Activated naive CD4-positive, alpha-beta T cell treated with anti-CD3 and anti-CD28 coated beads for 36 hours (primary cell): ENCODE data around the gene GALNT10. TPM values are rescaled to one million over a fixed set of nuclear protein-coding genes. Genes with fewer than 3 reads are reported as not detected.
A peak's percentile ranks its signal among the peaks of the same experiment; 100 is the strongest.

ENCODE experiments used
- CTCF ChIA-PET: fragments of 350-600 bp; sonication (Branson Sonifier 250); formaldehyde crosslinking; loops from one replicate; lab custom pipeline; 2021; ENCODE audit warnings: antibody characterized with exemption; lab: Charles Lee
- DNase-seq: peaks from one replicate; pipeline ENCODE4 v3.0.0-alpha.2; 2020
- H3K27ac Mint-ChIP-seq: one replicate; pipeline ENCODE4 v1.8.0; 2021; ENCODE audit warnings: mild to moderate bottlenecking, mixed read lengths
- H3K27me3 Mint-ChIP-seq: one replicate; pipeline ENCODE4 v1.8.0; 2021; ENCODE audit warnings: low read depth, mixed read lengths
- H3K36me3 Mint-ChIP-seq: one replicate; pipeline ENCODE4 v1.8.0; 2021; ENCODE audit warnings: low read depth, mixed read lengths
- H3K4me1 Mint-ChIP-seq: one replicate; pipeline ENCODE4 v1.8.0; 2021; ENCODE audit warnings: low read depth, mixed read lengths
- H3K4me3 Mint-ChIP-seq: one replicate; pipeline ENCODE4 v1.8.0; 2021; ENCODE audit warnings: mild to moderate bottlenecking, moderate library complexity, mixed read lengths
- H3K9me3 Mint-ChIP-seq: one replicate; pipeline ENCODE4 v1.8.0; 2021; ENCODE audit warnings: mixed read lengths
- intact Hi-C: fragments of 100-400 bp; cut with micrococcal nuclease; formaldehyde crosslinking; loops from one replicate; pipeline ENCODE4 v1.15.1; 2023
- total RNA-seq, 2 experiments: library from RNA; stranded (reverse); gene quantifications; one replicate each; pipeline ENCODE4 v1.2.3, GENCODE V29; 2021

Gene GALNT10
- total RNA-seq, 2 experiments from 2014 or later, result 41.2 to 42.8 TPM

- no peak for DNase-seq
- H3K4me3 Mint-ChIP-seq, result peak overlapping the region; percentile 58
- peaks cover 69% of the 10 kb centered on the region for H3K4me1 Mint-ChIP-seq
- CTCF ChIA-PET, result interaction anchor here (1.1 to 3.4 kb wide), 4 partner anchors 9 to 206 kb away, joined by 3 to 12 read pairs (median 8); partner anchors contain the start of gene GALNT10
- H3K27ac Mint-ChIP-seq, result peak overlapping the region; percentile 86
- H3K27me3 Mint-ChIP-seq, result no peaks in the 10 kb centered on the region
- H3K36me3 Mint-ChIP-seq, result peaks cover 29% of the 10 kb centered on the region
- intact Hi-C loops, result loop anchor here (1.0 to 2.0 kb wide), 6 partner anchors 8 to 246 kb away; partner anchors contain the start of genes GALNT10 and SAP30L
- no peaks in the 10 kb centered on the region for H3K9me3 Mint-ChIP-seq
Observed at GRCh38 chr5:154198611-154199230, 8.2 kb downstream of the GALNT10 start.

GRCh38 chr5:154199263-154199662 is 8.7 kb downstream of the GALNT10 start:
- Mint-ChIP-seq H3K27me3 (no peaks in the 10 kb centered on the region), H3K36me3 (peaks cover 31% of the 10 kb centered on the region), H3K27ac (peak overlapping the region; percentile 86), H3K4me3 (no peak overlapping the region), H3K4me1 (peaks cover 71% of the 10 kb centered on the region), H3K9me3 (no peaks in the 10 kb centered on the region)
- intact Hi-C loops, result loop anchor here (2.0 kb wide), 1 partner anchor 246 kb away; the partner anchor contains the start of gene SAP30L
- CTCF ChIA-PET, result interaction anchor here (2.0 to 3.4 kb wide), 3 partner anchors 9 to 205 kb away, joined by 7 to 12 read pairs (median 9); partner anchors contain the start of gene GALNT10
- no peak for DNase-seq

GRCh38 chr5:154199671-154200220 is 9.2 kb downstream of the GALNT10 start:
- intact Hi-C loops, result loop anchor here (2.0 to 5.0 kb wide), 2 partner anchors 245 to 558 kb away; partner anchors contain the start of genes LARP1 and SAP30L
- H3K9me3 Mint-ChIP-seq, result no peaks in the 10 kb centered on the region
- no peak for DNase-seq
- peaks cover 73% of the 10 kb centered on the region for H3K4me1 Mint-ChIP-seq
- no peak overlapping the region for H3K4me3 Mint-ChIP-seq
- CTCF ChIA-PET, result interaction anchor here (2.0 to 3.4 kb wide), 3 partner anchors 10 to 205 kb away, joined by 7 to 12 read pairs (median 9); partner anchors contain the start of gene GALNT10
- H3K27me3 Mint-ChIP-seq, result no peaks in the 10 kb centered on the region
- H3K27ac Mint-ChIP-seq, result no peak overlapping the region
- peaks cover 34% of the 10 kb centered on the region for H3K36me3 Mint-ChIP-seq

GRCh38 chr5:154200221-154200620 is 9.7 kb downstream of the GALNT10 start:
- H3K27me3 Mint-ChIP-seq, result no peaks in the 10 kb centered on the region
- peaks cover 73% of the 10 kb centered on the region for H3K4me1 Mint-ChIP-seq
- intact Hi-C loops, result loop anchor here (5.0 kb wide), 1 partner anchor 557 kb away; the partner anchor contains the start of gene LARP1
- no peak overlapping the region for H3K27ac Mint-ChIP-seq
- CTCF ChIA-PET, result interaction anchor here (0.7 to 2.3 kb wide), 3 partner anchors 10 to 204 kb away, joined by 3 to 9 read pairs (median 7); partner anchors contain the start of gene GALNT10
- no peak for DNase-seq
- H3K9me3 Mint-ChIP-seq, result no peaks in the 10 kb centered on the region
- H3K4me3 Mint-ChIP-seq, result no peak overlapping the region
- peaks cover 37% of the 10 kb centered on the region for H3K36me3 Mint-ChIP-seq

- Mint-ChIP-seq H3K9me3 (no peaks in the 10 kb centered on the region), H3K4me3 (no peak overlapping the region), H3K36me3 (peaks cover 28% of the 10 kb centered on the region), H3K4me1 (peaks cover 72% of the 10 kb centered on the region), H3K27me3 (no peaks in the 10 kb centered on the region), H3K27ac (no peak overlapping the region)
- intact Hi-C loops, result loop anchor here (5.0 kb wide), 1 partner anchor 556 kb away; the partner anchor contains the start of gene LARP1
- DNase-seq, result no peak
- CTCF ChIA-PET, result interaction anchor here (0.7 to 2.3 kb wide), 4 partner anchors 9 to 204 kb away, joined by 3 to 9 read pairs (median 4); partner anchors contain the start of gene GALNT10
Observed at GRCh38 chr5:154201108-154201769, 10.7 kb downstream of the GALNT10 start.

- DNase-seq, result peak; percentile 86
- Mint-ChIP-seq H3K27ac (peak overlapping the region; percentile 92), H3K27me3 (no peaks in the 10 kb centered on the region), H3K4me3 (peak overlapping the region; percentile 69), H3K9me3 (no peaks in the 10 kb centered on the region), H3K36me3 (peaks cover 29% of the 10 kb centered on the region), H3K4me1 (peaks cover 58% of the 10 kb centered on the region)
- intact Hi-C loops, result loop anchor here (1.0 to 5.0 kb wide), 4 partner anchors 12 to 555 kb away; partner anchors contain the start of genes GALNT10 and LARP1
- CTCF ChIA-PET, result interaction anchor here (0.9 to 1.7 kb wide), 5 partner anchors 13 to 203 kb away, joined by 3 to 5 read pairs (median 3); partner anchors contain the start of gene GALNT10
Observed at GRCh38 chr5:154202379-154203260, 12.1 kb downstream of the GALNT10 start.

GRCh38 chr5:154203798-154204578 is 13.5 kb downstream of the GALNT10 start:
- intact Hi-C loops, result loop anchor here (2.0 to 5.0 kb wide), 2 partner anchors 33 to 553 kb away; partner anchors contain the start of gene LARP1
- CTCF ChIA-PET, result interaction anchor here (0.9 kb wide), 1 partner anchor 11 kb away, joined by 4 read pairs; no protein-coding TSS in a partner anchor
- Mint-ChIP-seq H3K4me3 (no peak overlapping the region), H3K27ac (no peak overlapping the region), H3K9me3 (no peaks in the 10 kb centered on the region), H3K27me3 (no peaks in the 10 kb centered on the region), H3K36me3 (peaks cover 32% of the 10 kb centered on the region), H3K4me1 (peaks cover 45% of the 10 kb centered on the region)
- no peak for DNase-seq

GRCh38 chr5:154205441-154206117 is 15.0 kb downstream of the GALNT10 start:
- Mint-ChIP-seq H3K9me3 (no peaks in the 10 kb centered on the region), H3K27me3 (no peaks in the 10 kb centered on the region), H3K36me3 (peaks cover 25% of the 10 kb centered on the region), H3K4me3 (no peak overlapping the region), H3K27ac (no peak overlapping the region), H3K4me1 (peaks cover 31% of the 10 kb centered on the region)
- intact Hi-C loops, result no loop called here
- CTCF ChIA-PET, result interaction anchor here (0.7 to 0.8 kb wide), 2 partner anchors 13 to 199 kb away, joined by 3 read pairs; no protein-coding TSS in a partner anchor
- DNase-seq, result no peak

- H3K9me3 Mint-ChIP-seq, result no peaks in the 10 kb centered on the region
- peaks cover 28% of the 10 kb centered on the region for H3K36me3 Mint-ChIP-seq
- no peaks in the 10 kb centered on the region for H3K27me3 Mint-ChIP-seq
- no peak overlapping the region for H3K27ac Mint-ChIP-seq
- intact Hi-C loops, result no loop called here
- CTCF ChIA-PET, result interaction anchor here (0.8 kb wide), 1 partner anchor 13 kb away, joined by 3 read pairs; no protein-coding TSS in a partner anchor
- H3K4me1 Mint-ChIP-seq, result peaks cover 31% of the 10 kb centered on the region
- no peak overlapping the region for H3K4me3 Mint-ChIP-seq
- DNase-seq, result no peak
Observed at GRCh38 chr5:154206311-154206710, 15.8 kb downstream of the GALNT10 start.

- H3K27ac Mint-ChIP-seq, result no peak overlapping the region
- no peak for DNase-seq
- CTCF ChIA-PET, result interaction anchor here (0.8 to 1.1 kb wide), 2 partner anchors 9 to 30 kb away, joined by 3 to 5 read pairs; no protein-coding TSS in a partner anchor
- intact Hi-C loops, result no loop called here
- H3K9me3 Mint-ChIP-seq, result no peaks in the 10 kb centered on the region
- H3K4me3 Mint-ChIP-seq, result no peak overlapping the region
- H3K36me3 Mint-ChIP-seq, result peaks cover 33% of the 10 kb centered on the region
- no peaks in the 10 kb centered on the region for H3K27me3 Mint-ChIP-seq
- H3K4me1 Mint-ChIP-seq, result peaks cover 22% of the 10 kb centered on the region
Observed at GRCh38 chr5:154207204-154207603, 16.7 kb downstream of the GALNT10 start.
